Measurements from ENCODE around the gene CROCC. TPM values are rescaled to one million over a fixed set of nuclear protein-coding genes. Genes with fewer than 3 reads are reported as not detected.

CROCC gene
- total and polyA plus RNA-seq, 9 of the 15 experiments (the other 6 are each of a cell fraction or from before 2014, with no cell fraction given): 0.17 to 15.4 (median 7.6) TPM

- no peak for TF ChIP-seq TBP (optimal IDR thresholded peaks at IDR 0.05; ENCODE audit: low read depth, low read length)
Measured at GRCh38 chr1:17018849-17019248, 97.1 kb downstream of the CROCC start (continued).

DNA sequence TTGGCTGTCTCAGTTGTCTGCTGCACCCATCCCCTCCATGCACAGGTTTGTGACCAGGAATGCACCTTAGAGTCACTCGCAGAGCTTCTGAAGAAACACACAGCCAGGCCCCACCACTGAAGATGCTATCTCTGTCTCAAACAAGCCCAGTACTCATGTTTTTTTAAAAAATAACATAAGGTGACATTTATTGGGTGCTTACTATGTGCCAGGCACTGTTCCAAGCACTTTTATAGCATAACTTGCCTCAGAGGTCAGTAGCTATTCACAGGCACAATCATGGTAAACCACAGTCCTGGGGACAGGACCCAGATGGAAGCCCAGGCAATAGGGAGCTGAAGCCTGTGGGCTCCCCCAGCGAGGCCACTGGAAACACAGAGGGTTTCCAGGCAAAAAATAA lies 98.8 kb downstream of the CROCC start:
- Histone ChIP-seq H3K27me3 (ENCODE audit: control insufficient read depth in 2 of 2, insufficient read depth in 2 of 2, low read length in 2 of 2) (no peaks in the 10 kb centered on the region), H3K4me2 (ENCODE audit: insufficient read depth, low read length) (no peak overlapping the region), H3K79me2 (ENCODE audit: control insufficient read depth, insufficient read depth, low read length) (no peaks in the 10 kb centered on the region), H3K4me1 (replicated peaks in 1 of 2; ENCODE audit: control insufficient read depth in 2 of 2, insufficient read depth in 2 of 2, low read length in 2 of 2) (peaks cover 2 to 4% of the 10 kb centered on the region in 2 experiments; a peak in 4 of 5 replicates), H3K9me1 (ENCODE audit: control insufficient read depth, insufficient read depth, low read length) (no peaks in the 10 kb centered on the region), H3K36me3 (ENCODE audit: control insufficient read depth, insufficient read depth, low read length) (peaks cover 77% of the 10 kb centered on the region), H3K4me3 (no peak overlapping the region), H3K9ac (ENCODE audit: insufficient read depth in 1 of 2, low read depth in 2 of 2, low read length in 2 of 2) (no peak overlapping the region), H3K27ac (ENCODE audit: extremely low read depth, low read depth, low read length) (no peak overlapping the region), H2AFZ (ENCODE audit: low read depth, low read length) (no peak overlapping the region), H3K9me3 (replicated peaks; ENCODE audit: control insufficient read depth, insufficient read depth, low read depth, low read length) (no peaks in the 10 kb centered on the region), H4K20me1 (replicated peaks; ENCODE audit: control insufficient read depth, insufficient read depth, low read length) (no peaks in the 10 kb centered on the region)
- intact Hi-C loops (cut with micrococcal nuclease) (no loop called here), in situ Hi-C loops (cut with MboI) (no loop called here)
- no peak for DNase-seq (ENCODE audit: extremely low read depth in 1 of 4, low spot score in 3 of 4)
- CTCF ChIA-PET (ENCODE audit: low intra/inter-chr PET ratio): no interaction called here
- POLR2A ChIA-PET: interaction anchor here (0.7 to 3.3 kb wide), 2 partner anchors 13 to 14 kb away, joined by 3 to 16 read pairs; no protein-coding TSS in a partner anchor
- no peak for FAIRE-seq
- TF ChIP-seq SP1 (CRISPR knock-in tag; IDR thresholded peaks at IDR 0.05) (no peak), MIER1 (IDR thresholded peaks at IDR 0.05; ENCODE audit: low read depth) (no peak), MEF2D (tag; conservative IDR thresholded peaks at IDR 0.05; ENCODE audit: low read depth) (no peak), TBP (optimal IDR thresholded peaks at IDR 0.05; ENCODE audit: low read depth, low read length) (no peak), KLF16 (IDR thresholded peaks at IDR 0.05) (no peak), SMAD2 (IDR thresholded peaks at IDR 0.05; ENCODE audit: low read depth, low read length) (no peak), HDAC2 (IDR thresholded peaks at IDR 0.05) (no peak), ATF7 (IDR thresholded peaks at IDR 0.05) (no peak), GABPB2 (CRISPR knock-in tag; conservative IDR thresholded peaks at IDR 0.05) (no peak), RNF219 (CRISPR knock-in tag; IDR thresholded peaks at IDR 0.05) (no peak), RBM15 (IDR thresholded peaks at IDR 0.05; ENCODE audit: insufficient read depth, low read length) (no peak), GTF2F1 (IDR thresholded peaks at IDR 0.05; ENCODE audit: low read depth, low read length) (no peak), MCM3 (IDR thresholded peaks at IDR 0.05) (no peak), RBM25 (IDR thresholded peaks at IDR 0.05; ENCODE audit: low read depth, low read length, severe bottlenecking) (no peak), ZNF121 (CRISPR knock-in tag; conservative IDR thresholded peaks at IDR 0.05) (no peak), TRIM24 (IDR thresholded peaks at IDR 0.05) (no peak)
- BruUV-seq (replicated peaks): no TSS peak
- 94% methylated on average over 2 of the region's 2 CpGs for WGBS (ENCODE audit: insufficient coverage, low coverage, missing lambda C conversion rate)
- no peak for ATAC-seq
